HepG2 (cell line): ENCODE measurements around the gene ITCH. TPM values are rescaled to one million over a fixed set of nuclear protein-coding genes. Genes with fewer than 3 reads are reported as not detected.

Experiments
- DMTF1 ChIP-seq: sonication (generic); formaldehyde crosslinking; IDR thresholded peaks from 2 replicates; pipeline ENCODE4 v1.4.0; 2020; ENCODE audit warnings: mild to moderate bottlenecking, missing genetic modification reagents
- EHMT2 ChIP-seq: fragments of 200-600 bp; sonication (generic); IDR thresholded peaks from 2 replicates; pipeline ENCODE4 v1.7.0; 2017; ENCODE audit warnings: antibody characterized with exemption, low read depth, low read length, borderline replicate concordance
- HOXD1 ChIP-seq: sonication (generic); formaldehyde crosslinking; IDR thresholded peaks from 2 replicates; pipeline ENCODE4 v1.5.0; 2020; ENCODE audit warnings: missing genetic modification reagents
- KDM5B ChIP-seq: sonication (generic); formaldehyde crosslinking; IDR thresholded peaks from 2 replicates; pipeline ENCODE4 v1.4.0; 2020; ENCODE audit warnings: missing genetic modification reagents, mild to moderate bottlenecking, borderline replicate concordance
- MAZ ChIP-seq, 2 experiments: sonication (generic) in 1 of 2; formaldehyde crosslinking in 1 of 2; IDR thresholded peaks; 2 replicates each; pipeline versions ENCODE4 v1.5.0 to v1.6.1; 2012 to 2020; ENCODE audit warnings: low read depth in 2 of 2, mild to moderate bottlenecking in 2 of 2, borderline replicate concordance in 1 of 2, improper control_type of control experiment in 1 of 2, low read length in 1 of 2, missing genetic modification reagents in 1 of 2, moderate library complexity in 1 of 2
- SSRP1 ChIP-seq: IDR thresholded peaks from 2 replicates; pipeline ENCODE4 v1.6.1; 2016; ENCODE audit warnings: control low read depth
- ZFP36L1 ChIP-seq: sonication (generic); formaldehyde crosslinking; IDR thresholded peaks from 2 replicates; pipeline ENCODE4 v1.8.0; 2022; ENCODE audit warnings: mild to moderate bottlenecking, missing genetic modification reagents, moderate library complexity
- ZNF10 ChIP-seq: sonication (generic); formaldehyde crosslinking; IDR thresholded peaks from 2 replicates; pipeline ENCODE4 v1.4.0; 2020; ENCODE audit warnings: mild to moderate bottlenecking, low read depth, missing genetic modification reagents, borderline replicate concordance
- ZNF232 ChIP-seq: sonication (generic); formaldehyde crosslinking; IDR thresholded peaks from 2 replicates; pipeline ENCODE4 v1.4.0; 2020; ENCODE audit warnings: missing genetic modification reagents, borderline replicate concordance
- ZNF264 ChIP-seq: sonication (generic); formaldehyde crosslinking; IDR thresholded peaks from 2 replicates; pipeline ENCODE4 v1.4.0; 2020; ENCODE audit warnings: missing genetic modification reagents
- ZNF33B ChIP-seq: sonication (generic); formaldehyde crosslinking; IDR thresholded peaks from 2 replicates; pipeline ENCODE4 v1.5.1; 2020; ENCODE audit warnings: mild to moderate bottlenecking, missing genetic modification reagents
- ZNF775 ChIP-seq: sonication (generic); formaldehyde crosslinking; IDR thresholded peaks from 2 replicates; pipeline ENCODE4 v1.4.0; 2020; ENCODE audit warnings: missing genetic modification reagents, mild to moderate bottlenecking, moderate library complexity, borderline replicate concordance
- ZSCAN20 ChIP-seq: sonication (generic); formaldehyde crosslinking; IDR thresholded peaks from 2 replicates; pipeline ENCODE4 v1.4.0; 2020; ENCODE audit warnings: missing genetic modification reagents, mild to moderate bottlenecking, borderline replicate concordance
- polyA plus RNA-seq, 8 experiments: library from polyadenylated mRNA; depleted of rRNA in 3 of 8; stranded (reverse) in 7 of 8; unstranded in 1 of 8; fragments of >200 nt; fragmentation: Illumina TruSeq in 4 of 8; extraction: Trizol in 4 of 8; gene quantifications; 2 replicates each; pipeline versions ENCODE4 v1.2.1 to v1.2.3, GENCODE V29; 2011 to 2016; ENCODE audit warnings: low read depth in 4 of 8, missing spikeins in 1 of 8, mixed read lengths in 1 of 8; ENCODE audit not compliant: insufficient read depth in 1 of 8
- total RNA-seq, 5 experiments: library from RNA; depleted of rRNA; stranded (reverse); fragments of >200 nt; fragmentation: Illumina TruSeq; extraction: Trizol; gene quantifications; 2 replicates each; pipeline ENCODE4 v1.2.3, GENCODE V29; 2016; ENCODE audit warnings: low read depth in 1 of 5
- TF ChIP-seq, protein P1 (sequence below): sonication (generic); formaldehyde crosslinking; IDR thresholded peaks from 2 replicates; pipeline ENCODE4 v1.4.0; 2020; ENCODE audit warnings: missing genetic modification reagents
- TF ChIP-seq, protein P2 (sequence below): sonication (generic); formaldehyde crosslinking; IDR thresholded peaks from 2 replicates; pipeline ENCODE4 v1.5.0; 2020; ENCODE audit warnings: mild to moderate bottlenecking, missing genetic modification reagents
- TF ChIP-seq, protein P3 (sequence below): sonication (generic); formaldehyde crosslinking; IDR thresholded peaks from 2 replicates; pipeline ENCODE4 v1.5.1; 2020; ENCODE audit warnings: missing genetic modification reagents, mild to moderate bottlenecking, borderline replicate concordance

ITCH gene
- total and polyA plus RNA-seq, 2 of the 13 experiments (the other 11 are each of a cell fraction or from before 2014, with no cell fraction given) = 20.5 to 112 TPM

- TF ChIP-seq, protein P1, sequence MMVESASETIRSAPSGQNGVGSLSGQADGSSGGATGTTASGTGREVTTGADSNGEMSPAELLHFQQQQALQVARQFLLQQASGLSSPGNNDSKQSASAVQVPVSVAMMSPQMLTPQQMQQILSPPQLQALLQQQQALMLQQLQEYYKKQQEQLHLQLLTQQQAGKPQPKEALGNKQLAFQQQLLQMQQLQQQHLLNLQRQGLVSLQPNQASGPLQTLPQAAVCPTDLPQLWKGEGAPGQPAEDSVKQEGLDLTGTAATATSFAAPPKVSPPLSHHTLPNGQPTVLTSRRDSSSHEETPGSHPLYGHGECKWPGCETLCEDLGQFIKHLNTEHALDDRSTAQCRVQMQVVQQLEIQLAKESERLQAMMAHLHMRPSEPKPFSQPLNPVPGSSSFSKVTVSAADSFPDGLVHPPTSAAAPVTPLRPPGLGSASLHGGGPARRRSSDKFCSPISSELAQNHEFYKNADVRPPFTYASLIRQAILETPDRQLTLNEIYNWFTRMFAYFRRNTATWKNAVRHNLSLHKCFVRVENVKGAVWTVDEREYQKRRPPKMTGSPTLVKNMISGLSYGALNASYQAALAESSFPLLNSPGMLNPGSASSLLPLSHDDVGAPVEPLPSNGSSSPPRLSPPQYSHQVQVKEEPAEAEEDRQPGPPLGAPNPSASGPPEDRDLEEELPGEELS (CRISPR knock-in tag) = peak; percentile 49
- peak; percentile 65; the same call in 1 of the 2 replicates for TF ChIP-seq ZSCAN20 (CRISPR knock-in tag)
- no peak for TF ChIP-seq EHMT2
- TF ChIP-seq DMTF1 (CRISPR knock-in tag) = no peak
- TF ChIP-seq ZNF264 (CRISPR knock-in tag) = no peak; the same call in 1 of the 2 replicates
- peak; percentile 25; the same call in 1 of the 2 replicates for TF ChIP-seq ZNF33B (CRISPR knock-in tag)
- TF ChIP-seq, protein P2, sequence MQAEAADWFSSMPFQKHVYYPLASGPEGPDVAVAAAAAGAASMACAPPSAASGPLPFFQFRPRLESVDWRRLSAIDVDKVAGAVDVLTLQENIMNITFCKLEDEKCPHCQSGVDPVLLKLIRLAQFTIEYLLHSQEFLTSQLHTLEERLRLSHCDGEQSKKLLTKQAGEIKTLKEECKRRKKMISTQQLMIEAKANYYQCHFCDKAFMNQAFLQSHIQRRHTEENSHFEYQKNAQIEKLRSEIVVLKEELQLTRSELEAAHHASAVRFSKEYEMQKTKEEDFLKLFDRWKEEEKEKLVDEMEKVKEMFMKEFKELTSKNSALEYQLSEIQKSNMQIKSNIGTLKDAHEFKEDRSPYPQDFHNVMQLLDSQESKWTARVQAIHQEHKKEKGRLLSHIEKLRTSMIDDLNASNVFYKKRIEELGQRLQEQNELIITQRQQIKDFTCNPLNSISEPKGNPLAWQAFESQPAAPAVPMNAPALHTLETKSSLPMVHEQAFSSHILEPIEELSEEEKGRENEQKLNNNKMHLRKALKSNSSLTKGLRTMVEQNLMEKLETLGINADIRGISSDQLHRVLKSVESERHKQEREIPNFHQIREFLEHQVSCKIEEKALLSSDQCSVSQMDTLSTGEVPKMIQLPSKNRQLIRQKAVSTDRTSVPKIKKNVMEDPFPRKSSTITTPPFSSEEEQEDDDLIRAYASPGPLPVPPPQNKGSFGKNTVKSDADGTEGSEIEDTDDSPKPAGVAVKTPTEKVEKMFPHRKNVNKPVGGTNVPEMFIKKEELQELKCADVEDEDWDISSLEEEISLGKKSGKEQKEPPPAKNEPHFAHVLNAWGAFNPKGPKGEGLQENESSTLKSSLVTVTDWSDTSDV (CRISPR knock-in tag) = peak; percentile 87
- TF ChIP-seq SSRP1 (CRISPR knock-in tag) = no peak
- no peak for TF ChIP-seq ZNF775
- no peak for TF ChIP-seq KDM5B (CRISPR knock-in tag)
- TF ChIP-seq HOXD1 (CRISPR knock-in tag) = peak; percentile 74; the same call in 1 of the 2 replicates
- no peak for TF ChIP-seq ZNF10 (CRISPR knock-in tag)
- TF ChIP-seq, protein P3, sequence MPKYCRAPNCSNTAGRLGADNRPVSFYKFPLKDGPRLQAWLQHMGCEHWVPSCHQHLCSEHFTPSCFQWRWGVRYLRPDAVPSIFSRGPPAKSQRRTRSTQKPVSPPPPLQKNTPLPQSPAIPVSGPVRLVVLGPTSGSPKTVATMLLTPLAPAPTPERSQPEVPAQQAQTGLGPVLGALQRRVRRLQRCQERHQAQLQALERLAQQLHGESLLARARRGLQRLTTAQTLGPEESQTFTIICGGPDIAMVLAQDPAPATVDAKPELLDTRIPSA (CRISPR knock-in tag) = no peak
- TF ChIP-seq ZFP36L1 (CRISPR knock-in tag) = peak; percentile 79; the same call in 1 of the 2 replicates
- peak; percentile 92; the same call in 1 of the 2 replicates for TF ChIP-seq ZNF232 (CRISPR knock-in tag)
- no peak for TF ChIP-seq MAZ (IDR thresholded peaks at IDR 0.05; ENCODE audit: borderline replicate concordance, low read depth, low read length)
- peak; percentile 48; the same call in 1 of the 2 replicates for TF ChIP-seq MAZ (CRISPR knock-in tag; IDR thresholded peaks at IDR 0.05; ENCODE audit: low read depth)
Observed at GRCh38 chr20:34363062-34363464, at the start of gene ITCH (continued).
